ENCODE data around the gene HAGH. TPM values are rescaled to one million over a fixed set of nuclear protein-coding genes. Genes with fewer than 3 reads are reported as not detected.
A peak's percentile ranks its signal among the peaks of the same experiment; 100 is the strongest.

The HAGH gene
- total RNA-seq, 1 donor from 2014 or later, result 172 TPM

- Histone ChIP-seq H3K9me3 (replicated peaks) (no peaks in the 10 kb centered on the region), H3K27me3 (ENCODE audit: low read depth) (no peaks in the 10 kb centered on the region), H3K27ac (replicated peaks) (no peak overlapping the region), H3K36me3 (peaks cover 13% of the 10 kb centered on the region), H3K4me3 (no peak overlapping the region), H3K4me1 (peaks cover 48% of the 10 kb centered on the region)
- no peak for DNase-seq
- TF ChIP-seq CTCF (IDR thresholded peaks at IDR 0.05; ENCODE audit: borderline replicate concordance), result no peak
- intact Hi-C loops (cut with micrococcal nuclease), result no loop called here
Measured at GRCh38 chr16:1830213-1830612, 3.6 kb upstream of the HAGH start.

GRCh38 chr16:1828645-1829410 is 2.2 kb upstream of the HAGH start:
- TF ChIP-seq CTCF (IDR thresholded peaks at IDR 0.05; ENCODE audit: borderline replicate concordance), result no peak
- Histone ChIP-seq H3K27me3 (ENCODE audit: low read depth) (no peaks in the 10 kb centered on the region), H3K4me1 (peaks cover 62% of the 10 kb centered on the region), H3K36me3 (peaks cover 13% of the 10 kb centered on the region), H3K4me3 (peak overlapping the region; percentile 99), H3K27ac (replicated peaks) (no peak overlapping the region), H3K9me3 (replicated peaks) (no peaks in the 10 kb centered on the region)
- intact Hi-C loops (cut with micrococcal nuclease), result no loop called here
- no peak for DNase-seq

- H3K36me3 ChIP-seq, result peaks cover 31% of the 10 kb centered on the region
- intact Hi-C loops (cut with micrococcal nuclease), result no loop called here
- H3K27me3 ChIP-seq (ENCODE audit: low read depth), result no peaks in the 10 kb centered on the region
- H3K4me3 ChIP-seq, result peak overlapping the region; percentile 99
- H3K9me3 ChIP-seq (replicated peaks), result no peaks in the 10 kb centered on the region
- peak; percentile 54 for DNase-seq
- H3K27ac ChIP-seq (replicated peaks), result peak overlapping the region; percentile 98
- TF ChIP-seq CTCF (IDR thresholded peaks at IDR 0.05; ENCODE audit: borderline replicate concordance), result peak; percentile 12
- peaks cover 69% of the 10 kb centered on the region for H3K4me1 ChIP-seq
Measured at GRCh38 chr16:1825864-1826690, 548 bp downstream of the HAGH start.

- H3K27me3 ChIP-seq (ENCODE audit: low read depth), result no peaks in the 10 kb centered on the region
- intact Hi-C loops (cut with micrococcal nuclease), result no loop called here
- TF ChIP-seq CTCF (IDR thresholded peaks at IDR 0.05; ENCODE audit: borderline replicate concordance), result no peak
- no peak for DNase-seq
- H3K4me1 ChIP-seq, result peaks cover 66% of the 10 kb centered on the region
- H3K4me3 ChIP-seq, result peak overlapping the region; percentile 99
- peak overlapping the region; percentile 98 for H3K27ac ChIP-seq (replicated peaks)
- no peaks in the 10 kb centered on the region for H3K9me3 ChIP-seq (replicated peaks)
- H3K36me3 ChIP-seq, result peaks cover 35% of the 10 kb centered on the region
Measured at GRCh38 chr16:1825381-1825863, 1.2 kb downstream of the HAGH start.

- no peak for TF ChIP-seq CTCF (IDR thresholded peaks at IDR 0.05; ENCODE audit: borderline replicate concordance)
- Histone ChIP-seq H3K4me1 (peaks cover 50% of the 10 kb centered on the region), H3K27me3 (ENCODE audit: low read depth) (no peaks in the 10 kb centered on the region), H3K27ac (replicated peaks) (peak overlapping the region; percentile 22), H3K9me3 (replicated peaks) (no peaks in the 10 kb centered on the region), H3K36me3 (peaks cover 41% of the 10 kb centered on the region), H3K4me3 (no peak overlapping the region)
- intact Hi-C loops (cut with micrococcal nuclease), result no loop called here
- peak; percentile 41 for DNase-seq
Measured at GRCh38 chr16:1823821-1824220, 2.8 kb downstream of the HAGH start.
